HG03060 (cell line): ENCODE results near the gene SHROOM3.

ENCODE experiments used
- ATAC-seq: cut with Tn5 transposase; IDR thresholded peaks from one replicate; pipeline ENCODE4 v1.9.1; 2021; ENCODE audit warnings: low read depth, moderate number of reproducible peaks; ENCODE audit not compliant: unreplicated experiment

The SHROOM3 gene

DNA sequence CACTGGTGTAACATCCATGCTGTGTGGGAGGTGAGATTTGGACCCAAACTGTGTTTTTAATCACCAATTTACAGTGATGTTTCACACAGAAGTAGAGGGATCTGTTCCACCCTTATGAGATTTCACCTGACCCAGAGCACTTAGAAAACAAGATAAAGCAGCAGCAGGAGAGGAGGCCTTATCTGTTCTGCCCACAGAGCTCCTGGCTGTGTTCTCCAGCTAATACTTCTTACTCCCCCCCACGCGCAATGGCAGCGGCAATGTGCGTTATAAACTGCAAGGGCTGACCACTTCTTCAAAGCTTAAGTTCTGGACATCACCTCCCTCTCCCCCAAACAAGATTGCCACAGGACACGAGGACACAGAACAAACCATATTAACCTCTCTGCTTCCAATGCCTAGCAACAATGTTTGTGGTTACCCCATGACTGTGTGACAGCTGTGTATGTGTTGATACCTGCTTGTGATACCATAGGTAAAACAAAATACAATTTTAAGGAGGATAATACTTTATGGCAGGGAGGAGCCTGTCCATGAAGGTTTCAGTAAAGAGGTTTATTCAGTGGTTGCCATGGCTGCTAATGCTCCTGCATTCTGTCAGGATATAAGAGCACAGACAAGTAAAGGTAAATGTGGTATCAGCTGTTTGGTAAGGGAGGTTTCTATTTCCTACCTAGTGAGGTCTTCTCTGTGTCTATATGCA lies 252.9 kb downstream of the SHROOM3 start:
- no peak for ATAC-seq

DNA sequence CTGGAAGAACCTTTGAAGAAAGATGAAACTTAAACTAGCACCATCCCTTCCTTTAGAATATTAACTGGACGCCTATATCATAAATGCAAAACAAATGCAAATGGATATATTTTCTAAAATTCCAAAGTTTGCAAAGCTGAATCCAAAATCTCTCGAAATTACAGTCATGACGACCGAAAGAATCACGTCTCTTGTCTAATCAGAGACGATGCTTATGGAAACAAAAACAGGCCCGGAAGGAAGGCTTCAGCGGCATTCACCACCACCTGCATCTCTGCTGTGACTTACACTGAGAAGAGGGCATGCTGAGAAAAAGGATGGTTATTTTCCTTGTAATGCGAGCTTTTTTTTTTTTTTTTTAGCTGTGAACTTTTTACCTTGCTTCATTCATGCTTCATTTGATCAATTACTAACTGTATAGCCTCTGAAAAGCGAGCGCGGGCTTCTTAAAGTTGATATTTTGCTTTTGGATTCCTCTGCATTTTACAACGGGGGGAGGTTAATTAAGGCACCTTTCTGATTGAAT lies 253.7 kb downstream of the SHROOM3 start:
- no peak for ATAC-seq

DNA sequence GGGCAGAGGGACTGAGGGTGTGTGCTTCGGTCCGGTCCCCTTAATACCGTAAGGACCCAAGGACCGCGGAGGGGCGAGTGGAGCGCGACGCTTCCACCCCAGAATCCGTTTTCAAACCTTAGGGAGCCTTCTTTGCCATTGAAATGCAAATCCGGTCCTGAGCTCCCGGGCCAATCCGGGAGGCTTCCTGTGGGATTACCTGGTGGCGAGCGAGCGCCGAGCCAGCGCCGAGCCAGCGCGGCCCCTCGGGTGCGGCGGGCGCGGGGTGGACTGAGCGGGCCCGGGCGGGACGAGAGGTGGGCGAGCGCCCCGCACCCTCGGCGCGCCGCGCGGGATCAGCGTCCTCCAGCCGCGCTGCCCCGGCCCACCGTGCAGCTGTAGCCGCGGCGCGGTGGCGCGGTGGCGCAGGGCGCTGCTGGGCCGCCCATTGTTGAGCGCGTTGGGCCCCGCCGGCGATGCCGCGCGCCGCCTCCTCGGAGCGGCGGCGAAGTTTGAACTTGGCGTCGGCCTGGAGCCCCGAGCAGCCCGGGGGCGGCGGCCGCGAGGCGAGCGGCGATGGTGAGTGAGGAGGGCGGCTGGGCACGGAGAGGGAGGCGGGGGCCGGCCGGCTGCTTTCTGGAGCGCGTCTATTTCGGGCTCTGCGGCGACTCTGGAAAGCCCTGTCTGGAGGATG lies 254.3 kb downstream of the SHROOM3 start:
- no peak for ATAC-seq

DNA sequence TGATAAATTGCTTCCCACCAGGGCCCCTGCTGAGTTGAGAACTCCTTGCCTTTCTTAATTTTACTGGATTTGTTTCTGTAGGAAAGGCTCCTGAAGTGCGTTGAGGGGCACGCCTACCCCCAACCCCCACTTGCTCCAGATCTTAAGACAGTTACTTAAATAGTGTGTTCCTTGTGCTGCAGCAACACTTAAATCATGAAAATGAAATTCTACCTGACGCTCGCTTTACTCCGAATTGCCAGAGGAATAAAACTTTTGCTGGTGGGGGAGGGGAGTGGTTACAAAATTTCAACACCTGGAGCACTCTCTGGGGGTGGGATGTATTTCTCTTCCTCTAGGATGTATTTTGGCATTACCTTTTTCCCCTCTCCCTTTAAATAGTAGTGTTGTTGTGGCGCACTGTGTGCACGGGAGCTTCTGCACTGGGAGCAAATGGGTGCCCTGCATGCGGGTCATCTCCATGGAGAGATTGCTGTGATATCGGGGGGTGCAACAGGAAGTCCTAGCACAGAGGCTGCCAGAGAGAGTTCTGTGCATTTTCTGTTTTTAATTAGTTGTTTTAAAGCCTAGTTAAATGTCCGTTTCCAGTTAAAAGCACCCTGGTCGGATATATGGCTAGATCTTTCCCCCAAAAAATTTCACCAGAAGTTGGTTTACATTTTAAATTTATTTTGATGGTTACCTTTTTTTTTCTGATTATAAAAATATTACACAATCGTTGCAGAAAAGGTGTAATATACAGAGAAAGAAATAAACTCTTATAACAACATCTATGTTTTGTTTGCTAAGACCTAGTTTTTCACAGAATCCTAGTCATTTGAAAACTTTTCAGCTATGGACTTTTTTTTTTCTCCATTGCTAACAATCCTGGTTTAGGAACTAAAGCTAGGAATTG lies 255.2 kb downstream of the SHROOM3 start:
- no peak for ATAC-seq

DNA sequence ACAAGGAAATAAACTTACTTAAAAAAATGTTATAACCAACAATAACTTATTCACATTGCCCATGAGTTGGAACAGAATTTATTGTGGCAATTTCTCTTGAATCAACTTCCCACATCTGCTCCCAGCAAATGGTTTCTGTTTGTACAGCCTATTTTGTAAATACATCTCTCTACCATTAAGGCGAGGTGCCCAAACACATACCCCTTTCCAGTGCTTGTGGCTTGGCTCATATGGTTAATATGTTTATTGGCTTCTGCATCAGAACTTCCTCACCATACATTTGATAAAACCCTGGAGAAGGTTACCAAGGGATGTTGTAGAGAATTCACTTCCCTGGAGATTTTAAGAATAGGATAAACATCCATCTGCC lies 255.9 kb downstream of the SHROOM3 start:
- ATAC-seq, result no peak

DNA sequence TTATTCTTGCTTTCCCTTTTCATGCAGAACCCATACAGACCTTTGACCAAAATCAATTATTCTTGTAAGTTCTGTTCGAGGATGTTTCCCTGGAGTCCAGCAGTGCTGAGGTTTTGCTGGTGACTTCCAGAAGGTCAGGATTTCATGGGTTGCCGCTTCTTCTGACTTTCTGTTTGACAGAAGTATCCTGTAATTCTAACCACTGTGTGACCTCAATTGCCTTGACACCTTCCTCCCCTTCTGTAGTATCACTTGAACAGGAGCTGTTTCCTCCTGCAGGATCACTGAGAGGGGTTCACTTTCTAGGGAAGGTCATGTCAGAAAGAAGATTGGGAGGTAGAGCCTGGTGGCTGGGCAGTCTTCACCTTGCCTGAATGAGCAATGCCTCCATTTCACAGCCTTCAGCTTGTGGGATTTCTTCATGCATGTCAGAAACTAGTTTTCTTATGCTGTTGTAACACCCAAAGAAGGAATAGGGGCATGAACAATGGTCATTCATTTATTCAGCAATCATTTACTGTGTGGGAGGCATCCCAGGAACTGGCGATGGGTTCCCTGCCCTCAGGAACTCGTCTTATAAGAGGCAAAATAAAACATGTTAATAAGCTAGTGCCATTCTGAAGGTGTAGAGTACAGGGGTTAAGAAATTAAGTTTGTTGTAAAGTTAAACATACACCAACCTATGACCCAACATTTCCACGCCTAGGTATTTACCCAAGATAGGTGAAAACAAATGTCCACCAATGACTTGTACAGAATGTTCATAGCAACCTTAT lies 257.0 kb downstream of the SHROOM3 start:
- no peak for ATAC-seq

DNA sequence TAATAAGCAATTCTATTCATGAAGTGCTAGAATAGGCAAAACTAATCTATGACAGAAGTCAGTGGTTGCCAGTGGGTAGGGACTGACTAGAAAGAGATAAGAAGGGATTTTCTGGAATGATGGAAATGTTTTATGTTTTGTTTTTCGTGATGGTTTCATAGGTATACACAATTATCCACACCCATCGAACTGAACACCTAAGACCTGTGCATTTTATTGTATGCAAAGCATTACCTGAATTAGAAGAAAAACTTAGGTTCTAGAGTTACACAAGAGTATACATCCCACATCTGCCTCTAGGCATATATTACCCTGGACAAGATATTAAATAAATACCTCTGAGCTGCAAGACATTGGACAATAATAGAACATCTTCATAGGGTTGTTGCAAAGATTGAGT lies 257.7 kb downstream of the SHROOM3 start:
- no peak for ATAC-seq

DNA sequence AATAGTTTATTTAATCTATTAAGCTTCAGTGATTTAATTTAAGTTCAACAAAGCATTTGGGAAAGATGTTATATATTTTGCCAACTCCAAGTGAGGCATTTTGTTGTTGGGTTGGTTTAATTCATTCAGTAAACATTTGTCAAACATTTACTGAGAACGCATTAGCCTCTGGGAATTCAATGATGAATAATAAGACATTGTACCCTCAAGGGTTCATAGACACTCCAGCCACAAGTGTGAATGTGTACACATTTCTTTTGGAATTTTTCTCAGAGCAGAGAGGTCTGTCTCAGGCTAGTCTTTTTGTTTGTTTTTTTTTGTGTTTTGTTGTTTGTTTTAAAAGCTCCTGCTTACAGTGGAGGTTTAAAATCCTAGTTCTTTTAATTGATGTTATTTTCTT lies 259.0 kb downstream of the SHROOM3 start:
- no peak for ATAC-seq

DNA sequence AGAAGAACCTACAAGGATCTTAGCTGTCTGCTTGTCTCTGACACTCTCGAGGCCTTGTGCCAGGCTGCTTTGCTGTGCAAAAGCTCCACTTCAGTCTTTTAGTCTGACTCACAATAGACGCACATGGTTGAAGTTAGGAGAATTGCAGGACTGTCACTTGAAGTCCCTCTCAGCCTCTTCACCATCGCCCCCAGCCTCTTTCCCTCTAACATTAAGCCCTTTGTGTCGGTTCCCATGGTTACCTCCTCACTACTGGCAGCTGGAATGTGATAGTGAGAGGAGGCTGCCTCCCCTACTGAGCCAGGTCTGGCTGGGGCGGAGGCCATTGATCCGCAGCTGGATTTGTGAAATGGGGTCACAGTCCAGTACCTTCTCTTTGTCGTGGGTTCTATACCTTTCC lies 261.1 kb downstream of the SHROOM3 start:
- ATAC-seq, result no peak

DNA sequence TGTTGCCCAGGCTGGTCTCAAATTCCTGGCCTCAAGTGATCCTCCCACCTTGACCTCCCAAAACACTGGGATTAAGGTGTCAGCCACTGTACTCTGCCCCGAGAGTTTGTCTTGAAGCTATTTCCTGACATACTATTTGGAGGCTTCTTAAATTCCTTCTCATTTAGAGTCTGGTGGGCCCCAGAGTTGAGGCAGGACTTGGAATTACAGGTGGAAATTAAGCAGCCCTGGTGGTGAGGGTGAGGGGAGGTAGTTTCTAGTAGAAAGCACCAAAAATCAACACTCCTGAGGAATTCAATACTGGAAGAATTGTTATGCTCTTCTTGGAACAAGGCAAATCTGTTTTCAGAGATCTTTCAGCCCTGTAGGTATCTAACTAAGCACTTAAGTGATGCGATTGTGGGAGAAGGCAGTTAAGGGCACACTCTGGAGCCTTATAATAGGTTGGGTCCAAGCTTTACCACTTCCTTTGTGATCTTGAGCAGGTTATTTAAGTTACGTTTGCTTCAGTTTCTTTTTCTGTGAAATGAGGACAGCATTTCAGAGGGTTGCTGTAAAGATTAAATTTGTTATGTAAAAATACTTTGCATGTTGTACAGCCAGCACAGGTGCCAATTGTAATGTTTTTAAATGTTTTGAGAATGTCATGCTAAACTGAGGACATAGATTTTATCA lies 262.2 kb downstream of the SHROOM3 start:
- ATAC-seq, result no peak

DNA sequence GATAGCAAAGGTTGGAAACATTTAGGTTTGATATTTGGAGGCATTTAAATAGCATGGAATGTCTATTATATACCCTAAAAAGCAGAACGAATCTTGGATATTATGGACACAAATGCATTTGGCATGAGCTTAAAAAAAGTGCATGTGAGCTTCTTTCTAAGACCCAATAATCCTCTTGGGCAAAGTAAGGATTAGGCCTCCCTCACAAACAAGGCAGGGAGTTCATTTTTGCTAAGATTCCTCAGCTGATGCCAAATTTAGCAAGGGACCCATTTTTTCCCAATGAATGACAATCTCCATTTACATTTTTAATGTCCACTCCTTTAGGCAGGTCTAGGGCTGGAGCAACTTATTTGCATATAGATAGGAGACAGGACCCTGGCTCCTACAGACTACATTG lies 263.1 kb downstream of the SHROOM3 start:
- no peak for ATAC-seq

DNA sequence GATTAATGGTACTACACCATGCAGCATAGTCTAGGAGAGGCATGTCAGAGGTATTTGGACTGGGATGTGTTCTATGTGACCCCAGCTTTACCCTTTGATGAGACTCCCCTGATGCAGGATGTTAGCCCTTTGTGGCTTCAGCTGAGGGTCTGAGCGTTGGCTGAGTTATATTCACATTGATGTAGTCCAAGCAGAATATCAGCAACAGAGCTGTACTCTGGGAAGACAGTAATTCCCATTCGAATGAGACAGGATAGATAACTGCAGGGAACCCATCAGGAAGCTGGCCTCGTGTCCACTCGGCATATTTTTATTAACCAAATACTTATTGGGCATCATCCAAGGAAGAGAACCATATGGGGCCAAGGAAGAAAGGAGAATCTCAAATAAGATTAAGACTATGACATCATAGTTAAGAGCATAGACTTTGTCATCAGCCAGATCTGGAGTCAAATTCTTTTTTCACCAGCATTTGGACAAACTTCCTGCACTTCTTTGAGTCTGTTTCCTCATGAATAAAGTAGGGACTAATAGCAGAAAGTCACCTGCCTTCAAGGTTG lies 264.8 kb downstream of the SHROOM3 start:
- no peak for ATAC-seq

DNA sequence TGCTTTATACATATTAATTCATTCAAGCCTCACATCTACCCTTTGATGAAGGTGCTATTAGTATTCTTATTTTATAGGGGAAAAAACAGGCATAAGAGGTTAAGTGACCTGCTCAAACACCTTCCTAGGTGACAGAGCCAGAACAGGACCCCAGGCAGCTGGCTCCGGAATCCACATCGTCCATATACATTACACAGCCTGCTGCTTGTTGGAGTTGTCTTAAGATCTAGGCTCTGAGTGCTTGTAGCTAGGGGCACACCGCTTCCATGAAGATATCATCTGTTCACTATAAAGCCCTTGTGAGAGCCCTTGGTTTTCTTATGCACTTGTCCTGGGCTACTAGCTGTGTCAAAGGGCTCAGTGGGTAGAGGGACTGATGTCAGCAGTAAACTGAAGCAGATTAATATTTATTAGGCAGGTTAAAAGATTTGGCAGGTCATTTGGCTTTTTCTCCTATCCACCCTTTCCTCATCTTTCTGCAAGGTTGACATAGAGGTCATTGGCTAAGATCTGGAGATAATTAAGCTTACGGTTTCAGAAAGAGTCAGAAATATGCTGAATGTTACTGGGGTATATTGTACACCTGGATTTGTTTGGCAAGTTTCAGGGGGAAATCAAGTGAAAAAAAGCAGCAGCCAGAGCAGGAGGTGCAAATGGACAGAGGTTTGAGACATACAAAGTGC lies 267.6 kb downstream of the SHROOM3 start:
- no peak for ATAC-seq

DNA sequence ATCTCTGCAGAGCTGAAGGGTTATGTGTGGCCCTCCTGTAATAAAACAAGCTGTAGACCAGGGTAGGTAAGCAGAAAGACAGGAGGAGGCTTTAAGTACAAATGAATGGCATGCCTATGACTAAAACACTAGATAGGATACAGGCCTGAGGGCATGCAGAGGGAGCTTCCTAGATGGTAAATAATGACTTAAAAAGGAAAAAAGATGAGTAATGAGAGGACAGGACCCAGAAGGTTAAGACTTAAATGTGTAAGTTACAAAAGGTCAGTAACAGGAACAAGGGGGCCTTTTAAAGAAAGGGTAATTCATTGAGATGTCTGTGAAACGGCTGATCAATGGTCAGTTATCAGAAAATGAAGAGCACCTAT lies 268.1 kb downstream of the SHROOM3 start:
- ATAC-seq, result no peak

DNA sequence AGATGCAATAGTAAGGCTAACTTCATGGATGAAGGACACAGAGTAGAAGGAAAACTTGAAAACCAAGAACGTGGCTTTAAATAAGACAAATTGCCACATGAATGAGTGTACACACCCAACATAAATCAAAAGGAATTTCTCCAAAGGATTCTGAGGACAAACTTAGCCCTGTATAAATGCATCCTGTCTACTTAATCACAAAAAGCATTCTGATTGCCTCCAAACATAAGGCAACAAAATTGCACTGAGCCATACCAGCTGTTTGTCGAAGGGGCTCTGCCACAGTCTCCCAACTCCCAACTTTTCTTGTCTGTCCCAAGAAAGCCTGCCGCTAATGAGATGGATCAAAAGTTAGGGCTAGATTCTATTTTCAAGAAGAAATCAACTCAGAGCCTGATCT lies 268.6 kb downstream of the SHROOM3 start:
- ATAC-seq, result no peak

DNA sequence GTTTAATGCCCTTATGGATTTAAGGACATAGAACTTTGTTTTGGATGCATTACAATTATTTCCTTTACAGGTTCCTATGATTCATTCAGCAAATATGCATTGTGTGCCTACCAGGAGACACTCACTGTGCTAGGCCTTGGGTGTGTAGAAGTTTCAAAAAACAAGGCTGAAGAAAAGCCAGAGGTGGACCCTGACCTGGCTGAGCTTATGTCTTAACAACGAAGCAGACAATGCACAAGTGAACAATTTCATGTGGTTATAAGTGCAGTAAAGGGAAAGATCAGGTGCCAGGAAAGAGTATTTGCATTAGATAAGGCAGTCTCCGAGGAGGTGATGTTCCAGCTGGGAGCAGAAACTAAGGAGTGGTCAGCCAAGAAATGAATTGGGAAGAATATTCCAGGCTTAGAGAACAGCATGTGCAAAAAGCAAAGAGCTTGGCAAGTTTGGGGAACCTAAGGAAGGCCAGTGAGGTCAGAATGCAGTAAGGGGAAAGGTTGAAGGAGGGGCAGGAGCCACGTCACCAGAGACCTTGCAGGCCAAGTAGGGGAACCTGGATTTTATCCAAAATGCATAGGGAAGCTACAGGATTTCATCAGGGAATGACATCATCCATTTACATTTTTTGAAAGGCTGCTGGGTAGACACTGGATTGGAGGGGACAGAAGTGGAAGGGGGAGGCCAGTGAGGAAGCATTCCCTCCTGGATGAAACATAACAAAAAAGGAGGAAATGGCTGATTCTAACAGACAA lies 269.3 kb downstream of the SHROOM3 start:
- ATAC-seq, result no peak

DNA sequence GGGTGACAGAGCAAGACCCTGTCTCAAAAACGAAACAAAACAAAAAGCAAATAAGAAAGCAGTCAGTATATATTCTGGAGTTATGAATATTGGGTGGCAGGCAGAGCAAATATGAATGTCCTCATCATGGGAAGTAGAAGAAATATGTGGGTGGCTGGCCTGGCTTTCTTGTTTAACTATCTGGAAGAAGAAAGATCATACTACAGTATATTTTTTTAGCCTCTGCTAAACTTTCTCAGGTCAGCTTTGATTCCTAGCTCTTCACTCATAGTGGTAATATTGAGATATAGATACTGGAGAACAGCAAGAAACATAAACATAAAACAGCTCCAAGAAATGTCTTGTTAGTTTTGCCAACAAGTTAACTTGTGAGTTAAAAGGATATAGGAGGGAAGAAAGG lies 270.4 kb downstream of the SHROOM3 start:
- no peak for ATAC-seq

DNA sequence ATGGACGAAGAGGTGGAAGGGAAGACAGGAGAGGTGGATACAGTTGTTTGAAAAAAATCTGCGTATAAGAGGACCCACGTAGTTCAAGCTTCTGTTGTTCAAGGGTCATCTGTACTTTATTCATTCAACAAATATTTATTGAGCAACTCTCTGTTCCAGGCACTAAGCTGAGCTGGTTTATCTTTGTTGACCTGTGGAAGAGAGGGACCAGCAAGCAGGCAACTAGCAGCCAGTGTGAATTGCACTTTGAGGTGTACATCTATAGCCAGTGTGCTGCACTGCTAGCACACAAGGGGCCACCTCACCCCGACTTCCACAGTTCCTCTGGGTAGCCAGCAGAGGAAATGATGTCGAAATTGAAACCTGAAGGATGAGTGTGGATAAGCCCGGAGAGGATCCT lies 271.6 kb downstream of the SHROOM3 start:
- no peak for ATAC-seq
